ENCODE measurements around the gene DBX1. TPM values are rescaled to one million over a fixed set of nuclear protein-coding genes. Genes with fewer than 3 reads are reported as not detected.

DBX1 gene
- total and polyA plus RNA-seq, 2 of the 13 experiments (the other 11 are each of a cell fraction or from before 2014, with no cell fraction given), result not detected

DNA sequence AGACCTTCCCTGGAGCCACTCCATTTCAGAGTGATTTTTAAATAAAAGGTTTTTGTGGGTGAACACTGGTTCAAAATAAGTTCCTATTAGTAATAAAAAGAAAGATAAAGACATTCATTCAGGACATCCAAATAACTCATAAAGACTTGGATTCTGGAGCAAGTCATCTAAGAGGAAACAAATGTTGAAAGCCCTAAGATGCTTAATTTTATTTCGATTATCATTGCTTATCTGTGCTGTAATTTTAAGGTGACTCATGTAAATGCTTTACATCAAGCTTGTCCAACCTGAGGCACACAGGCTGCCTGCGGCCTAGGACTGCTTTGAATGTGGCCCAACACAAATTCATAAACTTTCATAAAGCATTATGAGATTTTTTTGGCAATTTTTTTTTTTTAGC, 34.2 kb upstream of the DBX1 start:
- no peak for ATAC-seq
- H3K4me1 ChIP-seq (ENCODE audit: insufficient read depth, low read length), result no peaks in the 10 kb centered on the region
- POLR2A ChIA-PET, result no interaction called here
- 13% methylated on average over 2 of the region's 2 CpGs for WGBS (ENCODE audit: low lambda C conversion rate)
- FAIRE-seq, result no peak
- TF ChIP-seq, protein P1, sequence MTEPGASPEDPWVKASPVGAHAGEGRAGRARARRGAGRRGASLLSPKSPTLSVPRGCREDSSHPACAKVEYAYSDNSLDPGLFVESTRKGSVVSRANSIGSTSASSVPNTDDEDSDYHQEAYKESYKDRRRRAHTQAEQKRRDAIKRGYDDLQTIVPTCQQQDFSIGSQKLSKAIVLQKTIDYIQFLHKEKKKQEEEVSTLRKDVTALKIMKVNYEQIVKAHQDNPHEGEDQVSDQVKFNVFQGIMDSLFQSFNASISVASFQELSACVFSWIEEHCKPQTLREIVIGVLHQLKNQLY (CRISPR knock-in tag; IDR thresholded peaks at IDR 0.05), result no peak
- TF ChIP-seq NFATC3 (CRISPR knock-in tag; IDR thresholded peaks at IDR 0.05) (no peak), PAF1 (CRISPR knock-in tag; IDR thresholded peaks at IDR 0.05) (no peak), ZNF614 (CRISPR knock-in tag; IDR thresholded peaks at IDR 0.05; ENCODE audit: borderline replicate concordance) (no peak), ZNF619 (CRISPR knock-in tag; IDR thresholded peaks at IDR 0.05) (no peak), SMARCE1 (IDR thresholded peaks at IDR 0.05; ENCODE audit: borderline replicate concordance) (no peak), PITX1 (CRISPR knock-in tag; IDR thresholded peaks at IDR 0.05) (no peak), SNRNP70 (IDR thresholded peaks at IDR 0.05; ENCODE audit: low read depth, low read length) (no peak), ZBTB42 (CRISPR knock-in tag; IDR thresholded peaks at IDR 0.05) (no peak), TBP (CRISPR knock-in tag; IDR thresholded peaks at IDR 0.05) (no peak), TOE1 (CRISPR knock-in tag; IDR thresholded peaks at IDR 0.05) (no peak), SP140L (CRISPR knock-in tag; IDR thresholded peaks at IDR 0.05; ENCODE audit: borderline replicate concordance) (no peak), MTERF4 (CRISPR knock-in tag; IDR thresholded peaks at IDR 0.05) (no peak), ZNF414 (CRISPR knock-in tag; IDR thresholded peaks at IDR 0.05) (no peak)
- H3K36me3 ChIP-seq (replicated peaks in 1 of 2; ENCODE audit: control insufficient read depth in 1 of 2, insufficient read depth in 2 of 2, low read length in 2 of 2), result no peaks in the 10 kb centered on the region
- H3K9ac ChIP-seq (ENCODE audit: insufficient read depth, low read depth, low read length), result no peak overlapping the region
- intact Hi-C loops (cut with micrococcal nuclease; ENCODE audit: unreplicated experiment), result no loop called here
- BruUV-seq (replicated peaks), result no TSS peak
- in situ Hi-C loops (cut with HindIII; ENCODE audit: extremely low pct_ligation_motif_present, low pct_unique_long_range_greater_than_20kb), result no loop called here
- H3K79me2 ChIP-seq (ENCODE audit: insufficient read depth, low read length), result no peaks in the 10 kb centered on the region
- CTCF ChIA-PET (ENCODE audit: low intra/inter-chr PET ratio, low total read pairs), result no interaction called here
- H4K20me1 ChIP-seq (ENCODE audit: insufficient read depth, low read length), result no peaks in the 10 kb centered on the region
- H3K27me3 ChIP-seq (ENCODE audit: control insufficient read depth in 1 of 2, insufficient read depth in 2 of 2, low read length in 2 of 2), result peaks cover 3 to 27% of the 10 kb centered on the region in 2 experiments; a peak in 4 of 5 replicates
- H3K27ac ChIP-seq (ENCODE audit: extremely low read length, insufficient read depth, low read length), result no peak overlapping the region
- H3K9me3 ChIP-seq (ENCODE audit: low read length), result no peaks in the 10 kb centered on the region
- H3K4me2 ChIP-seq (ENCODE audit: low read depth, low read length), result no peak overlapping the region
- no peak overlapping the region for H2AFZ ChIP-seq (ENCODE audit: low read length)
- DNase-seq (ENCODE audit: low spot score), result no peak
- H3K4me3 ChIP-seq (replicated peaks in 1 of 3; ENCODE audit: insufficient read depth in 1 of 3, low read depth in 2 of 3, low read length in 3 of 3), result no peak overlapping the region

All from HepG2 (cell line).